ENCODE data around the gene SLMAP.

The SLMAP gene

GRCh38 chr3:57948080-57948671 lies 192.1 kb downstream of the SLMAP start:
- DNase-seq: no peak

GRCh38 chr3:57948781-57949242 lies 192.7 kb downstream of the SLMAP start:
- no peak for DNase-seq

GRCh38 chr3:57949344-57949743 lies 193.2 kb downstream of the SLMAP start:
- no peak for DNase-seq

- no peak for DNase-seq
Measured at GRCh38 chr3:57949785-57950615, 193.9 kb downstream of the SLMAP start.

- no peak for DNase-seq
Measured at GRCh38 chr3:57951066-57951882, 195.2 kb downstream of the SLMAP start.

- no peak for DNase-seq
Measured at GRCh38 chr3:57952208-57952631, 196.1 kb downstream of the SLMAP start.

- DNase-seq: no peak
Measured at GRCh38 chr3:57952651-57953050, 196.5 kb downstream of the SLMAP start.

- no peak for DNase-seq
Measured at GRCh38 chr3:57953576-57953975, 197.5 kb downstream of the SLMAP start.

- no peak for DNase-seq
Measured at GRCh38 chr3:57956119-57956832, 200.2 kb downstream of the SLMAP start.

- DNase-seq: no peak
Measured at GRCh38 chr3:57956833-57957174, 200.7 kb downstream of the SLMAP start.

GRCh38 chr3:57957824-57958223 lies 201.7 kb downstream of the SLMAP start:
- no peak for DNase-seq

GRCh38 chr3:57958642-57959422 lies 202.7 kb downstream of the SLMAP start:
- DNase-seq: no peak

- DNase-seq: no peak
Measured at GRCh38 chr3:57959423-57960173, 203.5 kb downstream of the SLMAP start.

GRCh38 chr3:57960174-57960505 lies 204.0 kb downstream of the SLMAP start:
- no peak for DNase-seq

- DNase-seq: no peak
Measured at GRCh38 chr3:57961177-57961827, 205.2 kb downstream of the SLMAP start.

GRCh38 chr3:57961828-57962447 lies 205.8 kb downstream of the SLMAP start:
- DNase-seq: no peak

- DNase-seq: no peak
Measured at GRCh38 chr3:57962448-57962834, 206.3 kb downstream of the SLMAP start.

- DNase-seq: no peak
Measured at GRCh38 chr3:57963811-57964346, 207.8 kb downstream of the SLMAP start.

GRCh38 chr3:57966829-57967228 lies 210.7 kb downstream of the SLMAP start:
- no peak for DNase-seq

- no peak for DNase-seq
Measured at GRCh38 chr3:57967590-57967989, 211.5 kb downstream of the SLMAP start.
